ENCODE data around the gene ROCK2.
A peak's percentile ranks its signal among the peaks of the same experiment; 100 is the strongest.

ROCK2 gene

GRCh38 chr2:11299439-11299838 lies 45.0 kb downstream of the ROCK2 start:
- Mint-ChIP-seq H3K27me3 (no peaks in the 10 kb centered on the region), H3K9me3 (no peaks in the 10 kb centered on the region), H3K27ac (no peak overlapping the region), H3K4me3 (no peak overlapping the region), H3K36me3 (no peaks in the 10 kb centered on the region), H3K4me1 (peaks cover 8% of the 10 kb centered on the region)
- no peak for ATAC-seq (ENCODE audit: low read depth)
- DNase-seq (ENCODE audit: low spot score in 2 of 2), result no peak

- Mint-ChIP-seq H3K27ac (no peak overlapping the region), H3K4me3 (no peak overlapping the region), H3K36me3 (no peaks in the 10 kb centered on the region), H3K9me3 (no peaks in the 10 kb centered on the region), H3K4me1 (peaks cover 8% of the 10 kb centered on the region), H3K27me3 (no peaks in the 10 kb centered on the region)
- DNase-seq (ENCODE audit: low spot score in 2 of 2) (no peak), ATAC-seq (ENCODE audit: low read depth) (no peak)
Measured at GRCh38 chr2:11298592-11298991, 45.8 kb downstream of the ROCK2 start.

- DNase-seq (ENCODE audit: low spot score in 2 of 2), result no peak
- no peaks in the 10 kb centered on the region for H3K9me3 Mint-ChIP-seq
- H3K36me3 Mint-ChIP-seq, result no peaks in the 10 kb centered on the region
- H3K4me1 Mint-ChIP-seq, result peaks cover 17% of the 10 kb centered on the region
- no peak overlapping the region for H3K27ac Mint-ChIP-seq
- H3K4me3 Mint-ChIP-seq, result no peak overlapping the region
- ATAC-seq (ENCODE audit: low read depth), result no peak
- no peaks in the 10 kb centered on the region for H3K27me3 Mint-ChIP-seq
Measured at GRCh38 chr2:11296401-11296800, 48.0 kb downstream of the ROCK2 start.

- peaks cover 24% of the 10 kb centered on the region for H3K4me1 Mint-ChIP-seq
- no peak for ATAC-seq (ENCODE audit: low read depth)
- peak overlapping the region; percentile 22 for H3K4me3 Mint-ChIP-seq
- DNase-seq (ENCODE audit: low spot score in 2 of 2), result no peak
- H3K36me3 Mint-ChIP-seq, result peaks cover 1% of the 10 kb centered on the region
- no peaks in the 10 kb centered on the region for H3K9me3 Mint-ChIP-seq
- no peaks in the 10 kb centered on the region for H3K27me3 Mint-ChIP-seq
- H3K27ac Mint-ChIP-seq, result peak overlapping the region; percentile 60
Measured at GRCh38 chr2:11292464-11293255, 51.8 kb downstream of the ROCK2 start.

GRCh38 chr2:11290713-11291112 lies 53.7 kb downstream of the ROCK2 start:
- H3K4me1 Mint-ChIP-seq, result peaks cover 22% of the 10 kb centered on the region
- peaks cover 1% of the 10 kb centered on the region for H3K9me3 Mint-ChIP-seq
- ATAC-seq (ENCODE audit: low read depth) (no peak), DNase-seq (ENCODE audit: low spot score in 2 of 2) (no peak)
- H3K27me3 Mint-ChIP-seq, result no peaks in the 10 kb centered on the region
- H3K27ac Mint-ChIP-seq, result no peak overlapping the region
- H3K36me3 Mint-ChIP-seq, result peaks cover 6% of the 10 kb centered on the region
- H3K4me3 Mint-ChIP-seq, result no peak overlapping the region

- Mint-ChIP-seq H3K36me3 (peaks cover 9% of the 10 kb centered on the region), H3K27ac (no peak overlapping the region), H3K9me3 (peaks cover 1% of the 10 kb centered on the region), H3K4me3 (no peak overlapping the region), H3K27me3 (no peaks in the 10 kb centered on the region), H3K4me1 (peaks cover 23% of the 10 kb centered on the region)
- ATAC-seq (ENCODE audit: low read depth), result no peak
- DNase-seq (ENCODE audit: low spot score in 2 of 2), result no peak
Measured at GRCh38 chr2:11290211-11290610, 54.2 kb downstream of the ROCK2 start.

- ATAC-seq (ENCODE audit: low read depth) (no peak), DNase-seq (ENCODE audit: low spot score in 2 of 2) (no peak)
- H3K27me3 Mint-ChIP-seq, result no peaks in the 10 kb centered on the region
- peaks cover 1% of the 10 kb centered on the region for H3K9me3 Mint-ChIP-seq
- peaks cover 23% of the 10 kb centered on the region for H3K4me1 Mint-ChIP-seq
- H3K36me3 Mint-ChIP-seq, result peaks cover 23% of the 10 kb centered on the region
- peak overlapping the region; percentile 39 for H3K27ac Mint-ChIP-seq
- H3K4me3 Mint-ChIP-seq, result no peak overlapping the region
Measured at GRCh38 chr2:11288431-11288830, 56.0 kb downstream of the ROCK2 start.

GRCh38 chr2:11286749-11287148 lies 57.7 kb downstream of the ROCK2 start:
- Mint-ChIP-seq H3K9me3 (peaks cover 1% of the 10 kb centered on the region), H3K4me1 (peaks cover 15% of the 10 kb centered on the region), H3K27ac (no peak overlapping the region), H3K4me3 (no peak overlapping the region), H3K36me3 (peaks cover 28% of the 10 kb centered on the region), H3K27me3 (no peaks in the 10 kb centered on the region)
- no peak for ATAC-seq (ENCODE audit: low read depth)
- no peak for DNase-seq (ENCODE audit: low spot score in 2 of 2)

- H3K4me3 Mint-ChIP-seq, result no peak overlapping the region
- no peak overlapping the region for H3K27ac Mint-ChIP-seq
- H3K9me3 Mint-ChIP-seq, result peaks cover 1% of the 10 kb centered on the region
- no peaks in the 10 kb centered on the region for H3K27me3 Mint-ChIP-seq
- H3K36me3 Mint-ChIP-seq, result peaks cover 28% of the 10 kb centered on the region
- H3K4me1 Mint-ChIP-seq, result peaks cover 13% of the 10 kb centered on the region
- ATAC-seq (ENCODE audit: low read depth) (no peak), DNase-seq (ENCODE audit: low spot score in 2 of 2) (no peak)
Measured at GRCh38 chr2:11286323-11286722, 58.1 kb downstream of the ROCK2 start.

- no peak overlapping the region for H3K27ac Mint-ChIP-seq
- ATAC-seq (ENCODE audit: low read depth), result no peak
Measured at GRCh38 chr2:11285499-11285898, 58.9 kb downstream of the ROCK2 start.

GRCh38 chr2:11281186-11281585 lies 63.2 kb downstream of the ROCK2 start:
- no peak for DNase-seq (ENCODE audit: low spot score in 2 of 2)
- H3K36me3 Mint-ChIP-seq, result peaks cover 42% of the 10 kb centered on the region
- H3K27ac Mint-ChIP-seq, result no peak overlapping the region

More at GRCh38 chr2:11285499-11285898, 58.9 kb downstream of the ROCK2 start:
- peaks cover 14% of the 10 kb centered on the region for H3K4me1 Mint-ChIP-seq
- no peak for DNase-seq (ENCODE audit: low spot score in 2 of 2)
- H3K36me3 Mint-ChIP-seq, result peaks cover 29% of the 10 kb centered on the region
- peaks cover 1% of the 10 kb centered on the region for H3K9me3 Mint-ChIP-seq
- no peaks in the 10 kb centered on the region for H3K27me3 Mint-ChIP-seq
- no peak overlapping the region for H3K4me3 Mint-ChIP-seq

GRCh38 chr2:11280713-11281112 lies 63.7 kb downstream of the ROCK2 start:
- no peak for ATAC-seq (ENCODE audit: low read depth)
- Mint-ChIP-seq H3K27me3 (no peaks in the 10 kb centered on the region), H3K36me3 (peaks cover 40% of the 10 kb centered on the region), H3K9me3 (peaks cover 3% of the 10 kb centered on the region), H3K4me1 (peaks cover 19% of the 10 kb centered on the region), H3K4me3 (no peak overlapping the region), H3K27ac (no peak overlapping the region)
- DNase-seq (ENCODE audit: low spot score in 2 of 2), result no peak

More at GRCh38 chr2:11281186-11281585, 63.2 kb downstream of the ROCK2 start:
- Mint-ChIP-seq H3K9me3 (peaks cover 4% of the 10 kb centered on the region), H3K4me3 (no peak overlapping the region), H3K27me3 (no peaks in the 10 kb centered on the region), H3K4me1 (peaks cover 20% of the 10 kb centered on the region)
- no peak for ATAC-seq (ENCODE audit: low read depth)

GRCh38 chr2:11279398-11279797 lies 65.0 kb downstream of the ROCK2 start:
- no peak overlapping the region for H3K27ac Mint-ChIP-seq
- H3K9me3 Mint-ChIP-seq, result peaks cover 3% of the 10 kb centered on the region
- no peak overlapping the region for H3K4me3 Mint-ChIP-seq
- peaks cover 21% of the 10 kb centered on the region for H3K4me1 Mint-ChIP-seq
- no peaks in the 10 kb centered on the region for H3K27me3 Mint-ChIP-seq
- H3K36me3 Mint-ChIP-seq, result peaks cover 31% of the 10 kb centered on the region
- ATAC-seq (ENCODE audit: low read depth) (no peak), DNase-seq (ENCODE audit: low spot score in 2 of 2) (no peak)

GRCh38 chr2:11278219-11278618 lies 66.2 kb downstream of the ROCK2 start:
- H3K27ac Mint-ChIP-seq, result no peak overlapping the region
- H3K9me3 Mint-ChIP-seq, result peaks cover 3% of the 10 kb centered on the region
- H3K36me3 Mint-ChIP-seq, result peaks cover 24% of the 10 kb centered on the region
- H3K4me1 Mint-ChIP-seq, result peaks cover 24% of the 10 kb centered on the region
- no peaks in the 10 kb centered on the region for H3K27me3 Mint-ChIP-seq
- ATAC-seq (ENCODE audit: low read depth) (no peak), DNase-seq (ENCODE audit: low spot score in 2 of 2) (no peak)
- no peak overlapping the region for H3K4me3 Mint-ChIP-seq

- peaks cover 22% of the 10 kb centered on the region for H3K36me3 Mint-ChIP-seq
- DNase-seq (ENCODE audit: low spot score in 2 of 2), result no peak
- H3K27me3 Mint-ChIP-seq, result no peaks in the 10 kb centered on the region
- H3K4me3 Mint-ChIP-seq, result no peak overlapping the region
- ATAC-seq (ENCODE audit: low read depth), result no peak
- peaks cover 21% of the 10 kb centered on the region for H3K4me1 Mint-ChIP-seq
- peaks cover 3% of the 10 kb centered on the region for H3K9me3 Mint-ChIP-seq
- no peak overlapping the region for H3K27ac Mint-ChIP-seq
Measured at GRCh38 chr2:11275910-11276309, 68.5 kb downstream of the ROCK2 start.
